Kidney (tissue), 14 donors: ENCODE measurements around the gene RXRG. TPM values are rescaled to one million over a fixed set of nuclear protein-coding genes. Genes with fewer than 3 reads are reported as not detected.

ENCODE experiments used
- DNase-seq, 5 donors: peaks; one replicate each; pipeline ENCODE4 v3.0.0-alpha.2; 2013 to 2020
- FAIRE-seq: peaks from 2 replicates; lab custom pipeline; 2012; peaks lifted over from hg19 to GRCh38; lab: Jason Lieb, UNC
- H3K27ac ChIP-seq, 2 donors: one replicate each; pipeline ENCODE4 v1.7.0; 2013; ENCODE audit warnings: low read depth in 2 of 2, low read length in 2 of 2, inconsistent platforms in 1 of 2
- H3K27me3 ChIP-seq: one replicate; pipeline ENCODE4 v1.7.1; 2013; ENCODE audit warnings: low read length, inconsistent platforms; ENCODE audit not compliant: control insufficient read depth, insufficient read depth
- H3K36me3 ChIP-seq, 3 donors: one replicate each; pipeline versions ENCODE4 v1.7.0 to v1.7.1; 2013; ENCODE audit warnings: low read length in 3 of 3, control low read depth in 1 of 3, inconsistent platforms in 1 of 3; ENCODE audit not compliant: insufficient read depth in 3 of 3, control insufficient read depth in 2 of 3
- H3K4me1 ChIP-seq, 3 donors: one replicate each; pipeline versions ENCODE4 v1.7.0 to v1.7.1; 2013; ENCODE audit warnings: low read length in 3 of 3, inconsistent platforms in 1 of 3, low read depth in 1 of 3; ENCODE audit not compliant: control insufficient read depth in 2 of 3, insufficient read depth in 2 of 3
- H3K4me3 ChIP-seq, 3 donors: one replicate each; pipeline versions ENCODE4 v1.7.0 to v1.8.1; 2013; ENCODE audit warnings: low read length in 3 of 3, control low read depth in 1 of 3, inconsistent platforms in 1 of 3
- H3K9ac ChIP-seq, 3 donors: one replicate each; pipeline versions ENCODE4 v1.7.0 to v1.7.1; 2013; ENCODE audit warnings: low read length in 3 of 3, control low read depth in 1 of 3, inconsistent platforms in 1 of 3
- H3K9me3 ChIP-seq, 3 donors: one replicate each; pipeline versions ENCODE4 v1.7.0 to v1.7.1; 2013; ENCODE audit warnings: low read length in 3 of 3, control low read depth in 1 of 3, inconsistent platforms in 1 of 3; ENCODE audit not compliant: control insufficient read depth in 2 of 3, insufficient read depth in 1 of 3
- CTCF ChIP-seq: IDR thresholded peaks from 3 replicates; pipeline ENCODE4 v1.5.1; 2012; ENCODE audit warnings: mild to moderate bottlenecking, moderate library complexity, borderline replicate concordance; ENCODE audit not compliant: insufficient read depth; ENCODE audit errors: extremely low read depth
- intact Hi-C: fragments of 100-400 bp; cut with DNase I; formaldehyde crosslinking; loops from one replicate; pipeline ENCODE4 v1.11.1; 2022
- polyA plus RNA-seq: library from polyadenylated mRNA; stranded (reverse); fragments of 350-450 nt; fragmentation: Illumina TruSeq; extraction: RNeasy Lipid Tissue Mini Kit (QIAGEN cat#74804); gene quantifications from one replicate; pipeline ENCODE4 v1.2.3, GENCODE V29; 2014; ENCODE audit warnings: low read depth, low replicate concordance; ENCODE audit not compliant: insufficient read depth
- total RNA-seq: library from RNA; stranded (reverse); fragmentation: NEBNext Ultra II Directional; extraction: Animal tissue kit (Norgen Biotek cat#: 25700); gene quantifications from one replicate; pipeline ENCODE4 v1.2.1, GENCODE V29; 2021
- donor health status: control.
- donor health status: control.
- donor health status: control.
- donor health status: control.
- donor health status: control.
- donor health status: DM: yes; HTN: yes; CAD: no.
- donor health status: Normal renal cell carcinoma (clear cell type).

Gene RXRG
- total and polyA plus RNA-seq, 2 donors from 2014 or later, result 0.39 to 0.44 TPM

GRCh38 chr1:165483412-165483811 lies 38.5 kb upstream of the RXRG start:
- Histone ChIP-seq H3K4me1 (no peaks in the 10 kb centered on the region), H3K27me3 (no peaks in the 10 kb centered on the region), H3K9ac (no peak overlapping the region), H3K4me3 (no peak overlapping the region), H3K36me3 (no peaks in the 10 kb centered on the region), H3K27ac (no peak overlapping the region), H3K9me3 (no peaks in the 10 kb centered on the region)
- intact Hi-C loops, result no loop called here
- TF ChIP-seq CTCF, result no peak
- DNase-seq, result no peak
- no peak for FAIRE-seq

GRCh38 chr1:165481820-165482532 lies 37.0 kb upstream of the RXRG start:
- no peak overlapping the region for H3K4me3 ChIP-seq
- intact Hi-C loops, result no loop called here
- no peaks in the 10 kb centered on the region for H3K9me3 ChIP-seq
- no peaks in the 10 kb centered on the region for H3K4me1 ChIP-seq
- DNase-seq, result no peak
- no peaks in the 10 kb centered on the region for H3K27me3 ChIP-seq
- no peak for TF ChIP-seq CTCF
- no peaks in the 10 kb centered on the region for H3K36me3 ChIP-seq
- no peak overlapping the region for H3K9ac ChIP-seq
- H3K27ac ChIP-seq, result no peak overlapping the region
- no peak for FAIRE-seq

GRCh38 chr1:165476776-165477175 lies 31.9 kb upstream of the RXRG start:
- TF ChIP-seq CTCF, result no peak
- Histone ChIP-seq H3K9me3 (no peaks in the 10 kb centered on the region), H3K9ac (no peak overlapping the region), H3K4me3 (no peak overlapping the region), H3K4me1 (no peaks in the 10 kb centered on the region), H3K27me3 (no peaks in the 10 kb centered on the region), H3K36me3 (no peaks in the 10 kb centered on the region), H3K27ac (no peak overlapping the region)
- DNase-seq (no peak), FAIRE-seq (no peak)
- intact Hi-C loops, result no loop called here
